Fibroblast of lung (primary cell): Measurements from ENCODE around the gene INHBC. TPM values are rescaled to one million over a fixed set of nuclear protein-coding genes. Genes with fewer than 3 reads are reported as not detected.

Source experiments
- DNase-seq, 2 donors: peaks; one replicate each; pipeline versions ENCODE4 v3.0.0 to v3.0.0-alpha.2; 2010; ENCODE audit warnings: low read depth in 2 of 2
- H2AFZ ChIP-seq: 2 replicates; pipeline ENCODE4 v1.5.1; 2012; ENCODE audit warnings: low read length, control low read depth, inconsistent platforms
- H3K27ac ChIP-seq: 2 replicates; pipeline ENCODE4 v1.5.1; 2011; ENCODE audit warnings: low read length, control low read depth; ENCODE audit not compliant: insufficient read depth
- H3K27me3 ChIP-seq: 2 replicates; pipeline ENCODE4 v1.5.1; 2011; ENCODE audit warnings: mild to moderate bottlenecking, low read length; ENCODE audit not compliant: control insufficient read depth, insufficient read depth
- H3K36me3 ChIP-seq: 2 replicates; pipeline ENCODE4 v1.5.1; 2011; ENCODE audit warnings: low read length; ENCODE audit not compliant: control insufficient read depth, insufficient read depth
- H3K4me1 ChIP-seq: 2 replicates; pipeline ENCODE4 v1.5.1; 2011; ENCODE audit warnings: low read length; ENCODE audit not compliant: control insufficient read depth, insufficient read depth; ENCODE audit errors: extremely low read depth
- H3K4me2 ChIP-seq: 2 replicates; pipeline ENCODE4 v1.5.1; 2011; ENCODE audit warnings: low read length, control low read depth; ENCODE audit not compliant: insufficient read depth; ENCODE audit errors: extremely low read depth
- H3K4me3 ChIP-seq, 4 experiments: fragments of 200-600 bp in 1 of 4; sonication (generic) in 1 of 4; replicated peaks in 1 of 4; 2 replicates each; pipeline ENCODE4 v1.5.1; 2011 to 2016; ENCODE audit warnings: low read length in 4 of 4, low read depth in 3 of 4, mild to moderate bottlenecking in 3 of 4, control low read depth in 2 of 4, inconsistent platforms in 1 of 4, mixed read lengths in 1 of 4; ENCODE audit not compliant: insufficient read depth in 1 of 4; ENCODE audit errors: control extremely low read depth in 1 of 4
- H3K79me2 ChIP-seq: 2 replicates; pipeline ENCODE4 v1.5.1; 2012; ENCODE audit warnings: mild to moderate bottlenecking, low read length, inconsistent platforms; ENCODE audit not compliant: control insufficient read depth, insufficient read depth
- H3K9ac ChIP-seq: 2 replicates; pipeline ENCODE4 v1.5.1; 2011; ENCODE audit warnings: mild to moderate bottlenecking, low read length, control low read depth; ENCODE audit not compliant: insufficient read depth
- H3K9me3 ChIP-seq: 2 replicates; pipeline ENCODE4 v1.5.1; 2012; ENCODE audit warnings: low read depth, low read length; ENCODE audit not compliant: control insufficient read depth, insufficient read depth
- H4K20me1 ChIP-seq: 2 replicates; pipeline ENCODE4 v1.5.1; 2011; ENCODE audit warnings: low read length; ENCODE audit not compliant: control insufficient read depth, insufficient read depth; ENCODE audit errors: extremely low read depth
- EZH2 ChIP-seq: IDR thresholded peaks from 2 replicates; pipeline ENCODE4 v1.5.1; 2012; ENCODE audit warnings: low read length, control low read depth, mild to moderate bottlenecking; ENCODE audit errors: missing control alignments
- polyA plus RNA-seq, 2 donors: library from polyadenylated mRNA; depleted of rRNA in 1 of 2; stranded (reverse) in 1 of 2; unstranded in 1 of 2; fragments of >200 nt; gene quantifications; 2 replicates each; pipeline ENCODE4 v1.2.1, GENCODE V29; 2011 to 2012; ENCODE audit warnings: missing spikeins in 1 of 2
- total RNA-seq: library from RNA; depleted of rRNA; stranded (reverse); fragments of >200 nt; gene quantifications from 2 replicates; pipeline ENCODE4 v1.2.1, GENCODE V29; 2014
- TF ChIP-seq, protein P1 (sequence below), 2 donors: IDR thresholded peaks in 1 of 2; conservative IDR thresholded peaks in 1 of 2; 1 replicate in 1 of 2; 2 replicates in 1 of 2; pipeline ENCODE4 v1.5.1; 2011 to 2012; ENCODE audit warnings: low read length in 2 of 2, control low read depth in 1 of 2, inconsistent platforms in 1 of 2, low read depth in 1 of 2, mild to moderate bottlenecking in 1 of 2

Gene INHBC
- total and polyA plus RNA-seq, 2 donors (not counting 1 experiment from before 2014, with no cell fraction given) = 0.05 TPM; not detected in 1

DNA sequence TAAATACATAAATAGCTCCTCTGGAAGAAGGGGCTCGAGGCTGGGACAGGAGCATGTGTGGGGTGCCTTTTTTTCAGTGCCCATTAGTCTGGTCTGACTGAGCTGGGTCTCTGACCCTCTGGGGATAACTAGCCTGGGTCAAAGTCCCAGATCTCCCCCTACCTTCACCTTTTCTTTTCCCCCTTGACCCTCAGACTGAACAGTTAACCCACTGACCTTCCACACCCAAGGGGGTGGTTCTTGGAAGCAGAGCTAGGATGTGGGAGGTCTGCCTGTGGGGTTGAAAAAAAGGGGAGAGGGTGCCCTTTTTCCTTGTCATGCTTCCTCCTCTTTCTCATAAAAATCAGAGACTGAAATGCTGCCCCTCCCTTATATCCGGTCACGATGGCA is 24.1 kb downstream of the INHBC start:
- Histone ChIP-seq H3K27ac (peak overlapping the region; percentile 62), H3K36me3 (no peaks in the 10 kb centered on the region)
- no peak for DNase-seq

DNA sequence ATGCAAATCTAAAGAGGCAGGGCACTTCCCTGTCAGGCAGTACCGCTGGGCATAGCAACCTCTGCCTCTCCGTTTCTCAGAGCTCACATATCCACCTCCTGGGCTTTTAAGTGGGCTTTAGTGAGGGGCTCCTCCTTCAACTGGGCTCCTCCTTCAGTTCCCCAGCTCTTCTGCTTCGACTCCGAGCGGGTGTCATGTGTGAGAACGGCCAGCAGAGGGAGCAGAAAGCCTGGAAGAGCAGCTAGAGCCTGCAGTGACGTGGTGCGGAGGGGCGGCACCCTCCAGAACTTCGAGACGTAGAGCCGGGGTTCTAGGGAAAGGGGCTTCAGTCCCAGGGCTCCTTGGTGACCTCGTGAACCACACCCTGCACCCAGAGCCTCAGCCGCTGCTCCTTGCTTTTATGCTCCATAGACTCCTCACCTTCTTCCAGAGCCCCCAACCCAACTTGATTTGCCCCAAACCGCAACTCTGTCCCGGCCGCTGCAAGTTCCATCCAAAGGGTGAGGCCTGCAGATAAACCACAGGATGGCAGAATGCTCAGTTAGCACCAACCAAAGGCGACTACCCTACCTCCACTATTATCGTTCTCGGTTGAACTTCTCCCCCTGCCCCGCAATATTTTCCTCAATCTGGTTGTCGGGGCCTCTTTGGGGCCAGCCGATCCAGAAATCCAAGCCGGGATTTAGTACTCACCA is 24.6 kb downstream of the INHBC start:
- Histone ChIP-seq H3K4me1 (peaks cover 12% of the 10 kb centered on the region), H3K27ac (peak overlapping the region; percentile 62), H2AFZ (peak overlapping the region; percentile 96), H3K27me3 (no peaks in the 10 kb centered on the region), H3K79me2 (no peaks in the 10 kb centered on the region), H3K4me3 (peak overlapping the region; percentile 83 to 89 (median 84)), H4K20me1 (no peaks in the 10 kb centered on the region), H3K9me3 (no peaks in the 10 kb centered on the region), H3K36me3 (no peaks in the 10 kb centered on the region), H3K4me2 (peak overlapping the region; percentile 100), H3K9ac (peak overlapping the region; percentile 41)
- TF ChIP-seq, protein P1, sequence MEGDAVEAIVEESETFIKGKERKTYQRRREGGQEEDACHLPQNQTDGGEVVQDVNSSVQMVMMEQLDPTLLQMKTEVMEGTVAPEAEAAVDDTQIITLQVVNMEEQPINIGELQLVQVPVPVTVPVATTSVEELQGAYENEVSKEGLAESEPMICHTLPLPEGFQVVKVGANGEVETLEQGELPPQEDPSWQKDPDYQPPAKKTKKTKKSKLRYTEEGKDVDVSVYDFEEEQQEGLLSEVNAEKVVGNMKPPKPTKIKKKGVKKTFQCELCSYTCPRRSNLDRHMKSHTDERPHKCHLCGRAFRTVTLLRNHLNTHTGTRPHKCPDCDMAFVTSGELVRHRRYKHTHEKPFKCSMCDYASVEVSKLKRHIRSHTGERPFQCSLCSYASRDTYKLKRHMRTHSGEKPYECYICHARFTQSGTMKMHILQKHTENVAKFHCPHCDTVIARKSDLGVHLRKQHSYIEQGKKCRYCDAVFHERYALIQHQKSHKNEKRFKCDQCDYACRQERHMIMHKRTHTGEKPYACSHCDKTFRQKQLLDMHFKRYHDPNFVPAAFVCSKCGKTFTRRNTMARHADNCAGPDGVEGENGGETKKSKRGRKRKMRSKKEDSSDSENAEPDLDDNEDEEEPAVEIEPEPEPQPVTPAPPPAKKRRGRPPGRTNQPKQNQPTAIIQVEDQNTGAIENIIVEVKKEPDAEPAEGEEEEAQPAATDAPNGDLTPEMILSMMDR (conservative IDR thresholded peaks at IDR 0.05 in 1 of 2, IDR thresholded peaks at IDR 0.05 in 1 of 2; ENCODE audit: low read depth in 1 of 2, low read length in 2 of 2) = peak; percentile 74 to 98
- no peak for TF ChIP-seq EZH2
- peak; percentile 95 to 97 for DNase-seq

More for the DNA sequence above, 24.1 kb downstream of the INHBC start:
- TF ChIP-seq, protein P1 (conservative IDR thresholded peaks at IDR 0.05 in 1 of 2, IDR thresholded peaks at IDR 0.05 in 1 of 2; ENCODE audit: low read depth in 1 of 2, low read length in 2 of 2) = no peak
- TF ChIP-seq EZH2 = no peak
- Histone ChIP-seq H3K4me3 (peak overlapping the region; percentile 83 to 89 (median 84)), H4K20me1 (no peaks in the 10 kb centered on the region), H3K79me2 (no peaks in the 10 kb centered on the region), H3K4me1 (peaks cover 12% of the 10 kb centered on the region), H2AFZ (peak overlapping the region; percentile 28), H3K9ac (peak overlapping the region; percentile 41), H3K27me3 (no peaks in the 10 kb centered on the region), H3K4me2 (peak overlapping the region; percentile 100), H3K9me3 (no peaks in the 10 kb centered on the region)

DNA sequence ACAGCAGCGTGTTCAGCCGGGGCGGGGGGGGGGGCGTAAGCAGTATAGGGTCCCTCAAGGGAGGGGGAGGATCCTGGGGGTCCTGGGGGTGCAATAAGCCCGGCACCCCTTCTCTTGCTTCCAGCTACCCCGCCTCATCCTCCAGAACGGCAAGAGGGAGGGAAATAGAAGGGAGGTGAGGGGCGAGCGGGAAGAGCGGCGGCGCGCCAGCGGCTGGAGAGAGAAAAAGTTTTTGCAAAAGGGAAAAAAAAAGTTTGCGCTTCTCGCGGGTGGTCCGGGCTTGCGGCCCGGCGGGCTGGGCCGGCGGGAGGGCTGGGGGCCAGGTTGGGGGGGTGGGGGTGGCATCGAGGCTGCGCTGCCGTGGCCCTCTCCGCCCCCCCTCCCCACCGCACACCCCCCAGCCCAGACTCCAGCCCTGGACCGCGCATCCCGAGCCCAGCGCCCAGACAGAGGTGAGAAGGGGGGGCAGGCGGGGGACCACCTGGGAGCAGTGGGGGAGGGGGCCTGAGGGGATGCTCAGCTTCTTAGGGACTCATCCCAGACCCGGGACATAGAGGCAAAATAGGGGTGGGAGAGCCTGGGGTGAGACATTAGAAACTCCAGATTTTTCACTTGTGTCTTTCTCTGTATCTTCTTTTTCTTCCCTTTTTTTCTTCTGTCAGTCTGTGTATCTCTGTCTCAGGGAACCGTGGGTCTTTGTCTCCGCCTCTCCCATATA is 25.3 kb downstream of the INHBC start, which contains the start of gene GLI1:
Gene GLI1, plus strand, starts transcription at position 36 of the 718 bp plus-strand sequence. CDS start 3,907 bp downstream, outside the sequence.
- H3K27ac ChIP-seq = peak within 1 kb of the TSS; percentile 62
- no peaks in the 10 kb centered on the region for H3K27me3 ChIP-seq
- H2AFZ ChIP-seq = peak within 1 kb of the TSS; percentile 96
- no peaks in the 10 kb centered on the region for H3K36me3 ChIP-seq
- H3K79me2 ChIP-seq = no peaks in the 10 kb centered on the region
- TF ChIP-seq, protein P1 (conservative IDR thresholded peaks at IDR 0.05 in 1 of 2, IDR thresholded peaks at IDR 0.05 in 1 of 2; ENCODE audit: low read depth in 1 of 2, low read length in 2 of 2) = no peak
- no peak for TF ChIP-seq EZH2
- no peaks in the 10 kb centered on the region for H4K20me1 ChIP-seq
- no peaks in the 10 kb centered on the region for H3K9me3 ChIP-seq
- peak within 1 kb of the TSS; percentile 83 to 89 (median 84) for H3K4me3 ChIP-seq
- peaks cover 7% of the 10 kb centered on the region for H3K4me1 ChIP-seq
- peak in 1 of 2 donors; percentile 46 for DNase-seq
- peak within 1 kb of the TSS; percentile 41 for H3K9ac ChIP-seq
- H3K4me2 ChIP-seq = peak within 1 kb of the TSS; percentile 100
